Smooth muscle cell (in vitro differentiated cells): ENCODE data around the gene AGAP9. TPM values are rescaled to one million over a fixed set of nuclear protein-coding genes. Genes with fewer than 3 reads are reported as not detected.
"Not testable (repeated sequence)": the region's sequence is repeated elsewhere in the genome, so short reads cannot be mapped to it uniquely, and the experiment has no call there.

ENCODE experiments used
- DNase-seq: peaks from one replicate; lab custom pipeline; 2025; ENCODE audit not compliant: unreplicated experiment; lab: John Stamatoyannopoulos, UW
- H2AFZ ChIP-seq: fragments of 200-600 bp; sonication (generic); 2 replicates; pipeline ENCODE4 v1.6.0; 2016; ENCODE audit warnings: antibody characterized with exemption, low read depth, mild to moderate bottlenecking
- H3F3A ChIP-seq: fragments of 200-600 bp; sonication (generic); 2 replicates; pipeline ENCODE4 v1.6.0; 2017; ENCODE audit warnings: antibody characterized with exemption, low read depth
- H3K27ac ChIP-seq: fragments of 200-600 bp; sonication (generic); 2 replicates; pipeline ENCODE4 v1.5.1; 2016; ENCODE audit warnings: low read depth, mild to moderate bottlenecking
- H3K27me3 ChIP-seq: fragments of 200-600 bp; sonication (generic); 2 replicates; pipeline ENCODE4 v1.6.1; 2016; ENCODE audit warnings: low read depth, mild to moderate bottlenecking
- H3K36me3 ChIP-seq: fragments of 200-600 bp; sonication (generic); 2 replicates; pipeline ENCODE4 v1.5.1; 2016; ENCODE audit warnings: low read depth
- H3K4me1 ChIP-seq: fragments of 200-600 bp; sonication (generic); 2 replicates; pipeline ENCODE4 v1.5.1; 2016; ENCODE audit warnings: low read depth
- H3K4me2 ChIP-seq: fragments of 200-600 bp; sonication (generic); 2 replicates; pipeline ENCODE4 v1.6.0; 2016; ENCODE audit warnings: mild to moderate bottlenecking
- H3K4me3 ChIP-seq: fragments of 200-600 bp; sonication (generic); 2 replicates; pipeline ENCODE4 v1.5.1; 2016; ENCODE audit warnings: mild to moderate bottlenecking
- H3K79me2 ChIP-seq: fragments of 200-600 bp; sonication (generic); 2 replicates; pipeline ENCODE4 v1.6.0; 2016; ENCODE audit warnings: low read depth, mild to moderate bottlenecking
- H3K9ac ChIP-seq: fragments of 200-600 bp; sonication (generic); 2 replicates; pipeline ENCODE4 v1.6.0; 2016; ENCODE audit warnings: low read depth
- H3K9me3 ChIP-seq: fragments of 200-600 bp; sonication (generic); replicated peaks from 2 replicates; pipeline ENCODE4 v1.5.1; 2016; ENCODE audit warnings: low read depth
- H4K20me1 ChIP-seq: fragments of 200-600 bp; sonication (generic); 2 replicates; pipeline ENCODE4 v1.6.0; 2016; ENCODE audit warnings: low read depth
- WGBS: methylation state at CpG from one replicate; pipeline ENCODE4 v1.1.7; 2016; ENCODE audit warnings: low lambda C conversion rate; 5-methylcytosine and 5-hydroxymethylcytosine counted together
- polyA plus RNA-seq: library from polyadenylated mRNA; unstranded; fragments of >200 nt; fragmentation: Nextera tagmentation; extraction: Ambion mirVana; gene quantifications from 2 replicates; pipeline ENCODE4 v1.2.1, GENCODE V29; 2016
- total RNA-seq: library from RNA; depleted of rRNA; stranded (reverse); fragments of >200 nt; gene quantifications from 2 replicates; pipeline ENCODE4 v1.2.3, GENCODE V29; 2014

Gene AGAP9
- total and polyA plus RNA-seq, 2 experiments from 2014 or later, result 2.6 to 5.3 TPM

DNA sequence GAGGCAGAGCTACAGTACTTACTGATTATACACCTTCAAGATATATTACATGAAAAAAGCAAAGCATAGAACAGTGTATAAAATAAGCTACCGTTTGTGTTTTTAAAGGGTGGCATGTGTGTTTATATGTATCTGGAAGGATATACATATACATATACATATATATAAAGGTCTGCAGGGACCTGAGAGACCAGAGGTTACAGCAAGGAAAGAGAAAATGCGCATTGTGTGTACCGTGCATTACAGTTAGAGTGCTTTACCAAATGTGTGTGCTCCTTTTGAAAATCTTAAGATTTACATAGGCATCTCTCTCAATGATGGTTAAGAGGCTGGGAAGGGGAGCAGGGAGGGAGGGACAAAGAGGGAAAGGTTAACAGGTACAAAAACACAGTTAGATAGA lies 23.8 kb upstream of the AGAP9 start:
- H3F3A ChIP-seq, H3K9me3 ChIP-seq, H3K27ac ChIP-seq, DNase-seq, H3K9ac ChIP-seq, H3K4me2 ChIP-seq, H3K27me3 ChIP-seq, H3K79me2 ChIP-seq, H3K4me1 ChIP-seq, H2AFZ ChIP-seq, H3K36me3 ChIP-seq, H3K4me3 ChIP-seq, H4K20me1 ChIP-seq: not testable (repeated sequence)
- WGBS, result 97% methylated on average over 1 of the region's 3 CpGs

DNA sequence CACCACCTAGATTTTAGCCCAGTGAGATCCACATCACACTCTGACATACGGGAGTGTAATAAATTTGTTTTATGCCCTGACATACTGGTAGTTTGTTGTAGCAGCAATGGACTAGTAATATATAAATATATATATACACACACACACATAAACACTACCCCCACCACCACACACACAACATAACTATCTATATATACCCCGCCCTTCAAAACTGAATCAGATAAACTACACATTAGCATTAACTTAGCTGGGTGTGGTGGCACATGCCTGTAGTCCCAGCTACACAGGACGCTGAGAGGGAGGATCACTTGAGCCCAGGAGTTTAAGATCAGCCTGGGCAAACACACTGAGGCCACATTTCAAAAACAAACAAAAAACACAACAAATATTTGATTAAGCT lies 13.0 kb upstream of the AGAP9 start:
- H3K79me2 ChIP-seq, H3K27me3 ChIP-seq, H3K9me3 ChIP-seq, H3K4me3 ChIP-seq, H3K9ac ChIP-seq, DNase-seq, H3K27ac ChIP-seq, H4K20me1 ChIP-seq, H3K4me1 ChIP-seq, H3K4me2 ChIP-seq, H2AFZ ChIP-seq, H3F3A ChIP-seq, H3K36me3 ChIP-seq: not testable (repeated sequence)
- WGBS, result 87% methylated on average over 2 of the region's 3 CpGs

DNA sequence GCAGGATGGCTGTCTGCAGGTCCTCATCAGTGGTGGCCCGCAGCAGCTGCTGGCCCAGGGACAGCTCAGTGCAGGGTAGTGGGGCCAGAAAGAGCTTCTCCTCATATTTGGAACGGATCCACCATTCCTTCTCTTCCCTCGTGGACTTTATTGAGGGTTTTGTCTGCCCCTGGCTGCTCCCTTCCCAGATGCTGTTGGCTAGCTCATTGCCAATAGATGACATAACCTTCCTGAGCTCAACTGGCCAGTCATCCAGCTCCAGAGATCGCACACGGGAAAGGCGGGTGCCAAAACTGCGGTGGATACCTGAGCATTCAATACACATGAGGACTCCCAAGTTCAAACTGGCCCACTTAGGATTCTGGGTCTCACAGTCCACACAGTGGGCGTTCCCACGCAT lies 21.1 kb downstream of the AGAP9 start:
- DNase-seq, H3F3A ChIP-seq, H2AFZ ChIP-seq, H3K79me2 ChIP-seq, H3K27ac ChIP-seq, H3K36me3 ChIP-seq, H3K4me2 ChIP-seq, H4K20me1 ChIP-seq, H3K4me1 ChIP-seq, H3K9ac ChIP-seq, H3K4me3 ChIP-seq, H3K9me3 ChIP-seq, H3K27me3 ChIP-seq: not testable (repeated sequence)
- WGBS, result 97% methylated on average over 9 of the region's 9 CpGs

DNA sequence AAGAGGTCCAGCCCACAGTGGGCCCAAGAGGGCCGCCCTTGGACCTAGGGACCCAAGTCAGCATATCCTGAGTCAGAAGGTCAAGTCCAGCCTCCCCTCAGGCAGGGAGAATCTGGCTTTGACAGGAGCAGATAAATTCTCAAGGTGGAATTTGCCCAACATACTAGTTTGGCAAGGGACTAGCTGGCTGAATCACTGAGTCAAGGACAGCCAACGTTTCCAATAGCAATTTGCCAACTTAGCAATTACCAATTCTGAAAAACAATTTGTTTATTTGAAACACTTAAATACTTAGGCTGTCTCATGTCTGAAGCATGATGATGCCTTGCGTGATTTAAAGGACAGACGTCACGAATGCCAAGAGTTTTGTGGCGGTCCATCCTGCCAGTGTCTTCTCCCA lies 29.2 kb downstream of the AGAP9 start:
- H3F3A ChIP-seq, H3K9me3 ChIP-seq, H3K9ac ChIP-seq, H4K20me1 ChIP-seq, H3K4me3 ChIP-seq, H3K79me2 ChIP-seq, H3K27me3 ChIP-seq, H3K4me2 ChIP-seq, H3K27ac ChIP-seq, H2AFZ ChIP-seq, H3K36me3 ChIP-seq, H3K4me1 ChIP-seq, DNase-seq: not testable (repeated sequence)
- no CpG with 5 or more reads among the region's 6 CpGs for WGBS

DNA sequence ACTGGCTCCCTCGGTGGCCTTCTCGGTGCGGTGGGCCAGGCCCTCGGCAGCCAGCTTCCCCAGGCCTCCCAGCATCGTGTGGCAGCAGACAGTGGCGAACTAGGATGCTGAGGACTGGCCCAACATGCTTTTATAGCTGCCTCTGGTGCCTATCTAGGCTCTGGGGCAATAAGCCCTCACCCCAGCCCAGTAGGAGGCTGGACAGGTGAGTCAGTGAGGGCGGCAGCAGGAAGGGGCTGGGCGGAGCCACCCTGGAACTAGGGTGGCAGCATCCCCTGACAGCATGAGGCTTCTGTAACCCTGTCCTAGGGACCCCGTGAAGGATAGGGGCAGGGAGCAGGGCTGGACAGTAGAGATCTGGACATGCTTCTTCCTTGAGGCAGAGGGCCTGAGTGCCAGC lies 31.8 kb downstream of the AGAP9 start, which contains the start of gene FAM25G:
TSS of gene FAM25G (minus strand) at position 101 of the 400 bp plus-strand sequence. CDS start at position 75, 26 bp downstream.
- not testable (repeated sequence) for H4K20me1 ChIP-seq, H2AFZ ChIP-seq, H3K79me2 ChIP-seq, H3K4me2 ChIP-seq, H3K4me1 ChIP-seq, H3K9me3 ChIP-seq, H3K4me3 ChIP-seq, H3K27ac ChIP-seq, H3K36me3 ChIP-seq, H3F3A ChIP-seq, DNase-seq, H3K9ac ChIP-seq, H3K27me3 ChIP-seq
- 93% methylated on average over 8 of the region's 9 CpGs for WGBS

DNA sequence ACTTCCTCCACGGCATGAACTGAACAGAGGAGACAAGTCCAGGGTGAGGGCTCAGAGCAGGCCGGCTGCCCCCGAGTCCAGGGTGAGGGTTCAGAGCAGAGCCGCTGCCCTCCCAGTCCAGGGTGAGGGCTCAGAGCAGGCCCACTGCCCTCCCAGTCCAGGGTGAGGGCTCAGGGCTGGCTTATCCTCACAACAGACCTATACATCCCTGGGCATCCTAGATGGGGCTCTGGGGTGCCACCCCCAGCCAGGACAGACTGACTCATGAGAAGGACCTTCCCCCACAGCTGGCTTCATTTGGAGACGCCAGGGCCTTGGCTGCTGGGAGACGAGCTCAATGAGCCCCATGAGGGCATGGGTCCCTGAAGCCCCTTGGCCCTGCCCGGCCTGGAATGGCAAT lies 33.8 kb downstream of the AGAP9 start:
- not testable (repeated sequence) for H3K9ac ChIP-seq, H3K79me2 ChIP-seq, H3K36me3 ChIP-seq, H3K27me3 ChIP-seq, H3K27ac ChIP-seq, H3K4me3 ChIP-seq, H3K4me1 ChIP-seq, H4K20me1 ChIP-seq, DNase-seq, H3K9me3 ChIP-seq, H2AFZ ChIP-seq, H3K4me2 ChIP-seq, H3F3A ChIP-seq
- 100% methylated on average over 3 of the region's 7 CpGs for WGBS

DNA sequence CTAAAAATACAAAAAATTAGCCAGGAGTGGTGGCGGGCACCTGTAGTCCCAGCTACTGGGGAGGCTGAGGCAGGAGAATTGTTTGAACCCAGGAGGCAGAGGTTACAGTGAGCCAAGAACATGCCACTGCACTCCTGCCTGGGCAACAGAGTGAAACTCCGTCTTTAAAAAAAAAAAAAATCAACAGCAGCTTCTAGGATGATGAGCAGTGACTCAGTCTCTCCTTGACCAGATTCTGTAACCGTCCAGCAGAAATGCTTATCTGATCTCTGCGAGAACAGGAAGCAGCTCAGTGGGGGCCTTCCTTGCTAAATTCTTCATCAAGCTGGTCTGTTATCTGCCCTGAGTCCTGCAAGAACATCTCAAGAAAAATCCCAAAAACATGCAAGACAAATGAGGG lies 37.5 kb downstream of the AGAP9 start:
- WGBS, result 25% methylated on average over 4 of the region's 4 CpGs
- not testable (repeated sequence) for H3K79me2 ChIP-seq, H3K9ac ChIP-seq, DNase-seq, H3F3A ChIP-seq, H2AFZ ChIP-seq, H3K27me3 ChIP-seq, H3K27ac ChIP-seq, H4K20me1 ChIP-seq, H3K36me3 ChIP-seq, H3K4me1 ChIP-seq, H3K4me2 ChIP-seq, H3K4me3 ChIP-seq, H3K9me3 ChIP-seq

DNA sequence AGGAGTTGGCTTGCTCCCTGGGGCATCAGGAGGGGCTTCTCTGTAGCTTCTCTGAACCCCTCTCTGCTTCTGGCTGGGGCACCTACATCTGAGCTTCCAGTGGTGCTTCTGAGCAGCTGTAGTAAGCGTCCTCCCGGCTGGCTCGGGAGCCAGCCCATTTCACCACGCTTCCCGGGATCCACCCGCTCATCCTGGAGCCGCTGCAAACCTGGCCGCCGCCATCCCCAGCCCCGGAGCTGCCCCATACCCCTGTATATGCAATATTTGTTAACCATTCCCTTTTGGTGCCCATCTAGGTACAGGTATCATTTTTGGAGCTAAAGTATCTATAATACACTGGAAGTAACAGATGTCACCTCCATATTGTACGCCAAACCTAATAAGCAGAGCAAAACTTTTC lies 38.7 kb downstream of the AGAP9 start:
- H3K79me2 ChIP-seq, H3K4me3 ChIP-seq, DNase-seq, H3K9ac ChIP-seq, H2AFZ ChIP-seq, H3K4me2 ChIP-seq, H3K27me3 ChIP-seq, H3K9me3 ChIP-seq, H3K27ac ChIP-seq, H3F3A ChIP-seq, H3K36me3 ChIP-seq, H3K4me1 ChIP-seq, H4K20me1 ChIP-seq: not testable (repeated sequence)
- WGBS, result 95% methylated on average over 11 of the region's 11 CpGs

DNA sequence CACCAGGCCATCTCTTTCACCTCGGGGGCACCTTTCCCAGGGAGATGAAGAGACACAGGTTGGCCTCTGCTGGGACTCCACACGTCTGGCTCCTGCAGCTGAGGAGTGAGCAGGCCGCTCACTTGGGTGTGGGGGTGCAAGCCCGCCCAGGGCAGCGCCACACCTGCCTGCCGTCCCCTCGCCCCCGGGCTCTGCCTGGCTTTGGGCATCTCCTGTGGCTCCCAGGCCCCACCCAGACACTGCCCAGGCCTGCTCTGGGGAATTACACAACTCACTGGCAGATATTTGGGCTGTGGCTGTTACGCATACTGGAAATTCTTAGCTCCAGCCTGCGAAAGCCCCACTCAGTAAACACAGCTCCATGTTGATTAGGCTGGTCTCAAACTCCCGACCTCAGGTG lies 39.5 kb downstream of the AGAP9 start, which contains the start of gene ANXA8:
TSS of gene ANXA8 (minus strand) at position 193 of the 400 bp plus-strand sequence. CDS start at position 11, 182 bp downstream.
- not testable (repeated sequence) for H3K27me3 ChIP-seq, H3K4me3 ChIP-seq, H3K36me3 ChIP-seq, DNase-seq, H3K9ac ChIP-seq, H3K79me2 ChIP-seq, H3F3A ChIP-seq, H4K20me1 ChIP-seq, H3K9me3 ChIP-seq, H3K4me1 ChIP-seq, H3K27ac ChIP-seq, H2AFZ ChIP-seq, H3K4me2 ChIP-seq
- 62% methylated on average over 9 of the region's 11 CpGs for WGBS
